OCI-LY7 (cell line): ENCODE measurements around the gene ADM2. TPM values are rescaled to one million over a fixed set of nuclear protein-coding genes. Genes with fewer than 3 reads are reported as not detected.
A peak's percentile ranks its signal among the peaks of the same experiment; 100 is the strongest.

Experiments used
- BruUV-seq: library from RNA; stranded (reverse); fragments of 400-500 nt; replicated peaks from 2 replicates; lab custom pipeline; 2021; lab: Mats Ljungman, UMichigan
- CTCF ChIA-PET: fragments of 300-600 bp; sonication (Branson Sonifier 250); formaldehyde crosslinking; loops from one replicate; lab custom pipeline; 2022; ENCODE audit warnings: antibody characterized with exemption; ENCODE audit not compliant: unreplicated experiment; lab: Charles Lee
- POLR2A ChIA-PET: fragments of 300-600 bp; sonication (Branson Sonifier 250); formaldehyde crosslinking; loops from one replicate; lab custom pipeline; 2022; ENCODE audit warnings: antibody characterized with exemption; lab: Charles Lee
- DNase-seq: peaks from one replicate; pipeline ENCODE4 v3.0.0-alpha.2; 2015; ENCODE audit warnings: low spot score
- H2AFZ ChIP-seq: fragments of 200-600 bp; sonication (generic), shearing (Covaris generic); 2 replicates; pipeline ENCODE4 v1.6.1; 2014; ENCODE audit warnings: mild to moderate bottlenecking, antibody characterized with exemption, low read length, moderate library complexity
- H3K27ac ChIP-seq: fragments of 200-600 bp; sonication (generic); 2 replicates; pipeline ENCODE4 v1.5.1; 2014; ENCODE audit warnings: mixed run types, low read depth, mild to moderate bottlenecking, moderate library complexity, low read length, inconsistent platforms; ENCODE audit not compliant: poor library complexity, severe bottlenecking
- H3K36me3 ChIP-seq: fragments of 200-600 bp; sonication (generic); 2 replicates; pipeline ENCODE4 v1.6.1; 2014; ENCODE audit warnings: mild to moderate bottlenecking, antibody characterized with exemption, low read length, moderate library complexity, mixed read lengths; ENCODE audit not compliant: insufficient read depth
- H3K4me1 ChIP-seq: fragments of 200-600 bp; sonication (generic); 2 replicates; pipeline ENCODE4 v1.5.1; 2014; ENCODE audit warnings: mild to moderate bottlenecking, low read length; ENCODE audit not compliant: insufficient read depth, poor library complexity, severe bottlenecking
- H3K4me2 ChIP-seq: fragments of 200-600 bp; sonication (generic); 2 replicates; pipeline ENCODE4 v1.6.1; 2014; ENCODE audit warnings: mild to moderate bottlenecking, low read length
- H3K4me3 ChIP-seq: fragments of 200-600 bp; sonication (generic); 2 replicates; pipeline ENCODE4 v1.5.1; 2014; ENCODE audit warnings: mild to moderate bottlenecking, low read depth, low read length; ENCODE audit not compliant: poor library complexity, severe bottlenecking
- H3K79me2 ChIP-seq: fragments of 200-600 bp; sonication (generic); 2 replicates; pipeline ENCODE4 v1.6.1; 2016; ENCODE audit warnings: low read depth, mild to moderate bottlenecking, low read length, moderate library complexity, mixed read lengths; ENCODE audit not compliant: insufficient read depth
- H3K9me2 ChIP-seq: fragments of 200-600 bp; sonication (generic); 2 replicates; pipeline ENCODE4 v1.6.1; 2016; ENCODE audit warnings: mild to moderate bottlenecking, low read length, mixed read lengths; ENCODE audit not compliant: insufficient read depth
- H3K9me3 ChIP-seq: fragments of 200-600 bp; sonication (generic); 2 replicates; pipeline ENCODE4 v1.6.1; 2014; ENCODE audit warnings: mild to moderate bottlenecking, mixed run types, low read length, mixed read lengths
- H4K20me1 ChIP-seq: fragments of 200-600 bp; sonication (generic); 2 replicates; pipeline ENCODE4 v1.6.1; 2014; ENCODE audit warnings: mild to moderate bottlenecking, antibody characterized with exemption, low read length, moderate library complexity, mixed read lengths; ENCODE audit not compliant: insufficient read depth
- EZH2phosphoT487 ChIP-seq: fragments of 200-600 bp; sonication (generic); IDR thresholded peaks from 2 replicates; pipeline ENCODE4 v1.6.1; 2018; ENCODE audit warnings: low read depth, borderline replicate concordance, mild to moderate bottlenecking, mixed run types, antibody characterized with exemption, low read length, moderate library complexity, mixed read lengths
- intact Hi-C: fragments of 100-400 bp; cut with micrococcal nuclease; formaldehyde crosslinking; loops from one replicate; pipeline ENCODE4 v1.10.0; 2022; ENCODE audit not compliant: unreplicated experiment
- total RNA-seq, 2 experiments: library from RNA; depleted of rRNA in 1 of 2; stranded (reverse); fragments of >200 nt in 1 of 2; shearing (Covaris generic) in 1 of 2; gene quantifications; 2 replicates each; pipeline ENCODE4 v1.2.3, GENCODE V29; 2014 to 2022
- TF ChIP-seq, protein P1 (sequence below): fragments of 200-600 bp; sonication (generic); conservative IDR thresholded peaks from 2 replicates; pipeline ENCODE4 v1.5.1; 2014; ENCODE audit warnings: mild to moderate bottlenecking, antibody characterized with exemption, low read length, moderate library complexity, mixed read lengths

ADM2 gene
- total RNA-seq, 2 experiments from 2014 or later = 4.3 to 7.9 TPM

- no peaks in the 10 kb centered on the region for H3K9me2 ChIP-seq
- no peak overlapping the region for H2AFZ ChIP-seq
- H3K27ac ChIP-seq = no peak overlapping the region
- H4K20me1 ChIP-seq = no peaks in the 10 kb centered on the region
- no peaks in the 10 kb centered on the region for H3K9me3 ChIP-seq
- H3K4me1 ChIP-seq = peaks cover 22% of the 10 kb centered on the region
- CTCF ChIA-PET = no interaction called here
- no peaks in the 10 kb centered on the region for H3K79me2 ChIP-seq
- H3K4me2 ChIP-seq = no peak overlapping the region
- TF ChIP-seq EZH2phosphoT487 = no peak
- TF ChIP-seq, protein P1, sequence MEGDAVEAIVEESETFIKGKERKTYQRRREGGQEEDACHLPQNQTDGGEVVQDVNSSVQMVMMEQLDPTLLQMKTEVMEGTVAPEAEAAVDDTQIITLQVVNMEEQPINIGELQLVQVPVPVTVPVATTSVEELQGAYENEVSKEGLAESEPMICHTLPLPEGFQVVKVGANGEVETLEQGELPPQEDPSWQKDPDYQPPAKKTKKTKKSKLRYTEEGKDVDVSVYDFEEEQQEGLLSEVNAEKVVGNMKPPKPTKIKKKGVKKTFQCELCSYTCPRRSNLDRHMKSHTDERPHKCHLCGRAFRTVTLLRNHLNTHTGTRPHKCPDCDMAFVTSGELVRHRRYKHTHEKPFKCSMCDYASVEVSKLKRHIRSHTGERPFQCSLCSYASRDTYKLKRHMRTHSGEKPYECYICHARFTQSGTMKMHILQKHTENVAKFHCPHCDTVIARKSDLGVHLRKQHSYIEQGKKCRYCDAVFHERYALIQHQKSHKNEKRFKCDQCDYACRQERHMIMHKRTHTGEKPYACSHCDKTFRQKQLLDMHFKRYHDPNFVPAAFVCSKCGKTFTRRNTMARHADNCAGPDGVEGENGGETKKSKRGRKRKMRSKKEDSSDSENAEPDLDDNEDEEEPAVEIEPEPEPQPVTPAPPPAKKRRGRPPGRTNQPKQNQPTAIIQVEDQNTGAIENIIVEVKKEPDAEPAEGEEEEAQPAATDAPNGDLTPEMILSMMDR = no peak
- intact Hi-C loops = no loop called here
- no peak overlapping the region for H3K4me3 ChIP-seq
- no peak for DNase-seq
- POLR2A ChIA-PET = no interaction called here
- H3K36me3 ChIP-seq = peaks cover 76% of the 10 kb centered on the region
- no TSS peak for BruUV-seq
Observed at GRCh38 chr22:50441428-50441993, 39.8 kb upstream of the ADM2 start.

DNA sequence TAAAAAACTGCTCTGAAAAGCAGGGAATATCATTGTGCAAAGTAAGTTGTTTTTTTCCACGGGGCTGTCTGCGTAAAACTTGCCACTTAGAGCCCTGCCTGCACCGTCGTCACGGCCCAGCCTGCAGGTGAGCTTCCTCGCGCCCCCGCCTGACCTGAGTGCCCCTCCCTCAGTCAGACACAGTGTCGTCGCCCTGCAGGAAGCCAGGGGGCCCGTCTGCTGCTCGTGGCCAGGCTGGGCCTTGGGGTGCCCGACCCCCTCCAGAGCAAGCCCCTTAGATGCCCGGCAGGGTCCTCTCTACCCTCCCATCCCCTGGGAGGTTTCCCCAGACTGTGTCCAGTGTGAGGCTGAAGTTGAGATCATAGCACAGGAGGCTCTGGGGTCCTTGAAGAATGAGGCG, 38.1 kb upstream of the ADM2 start:
- no peak overlapping the region for H3K4me2 ChIP-seq
- H3K27ac ChIP-seq = no peak overlapping the region
- TF ChIP-seq, protein P1 = no peak
- TF ChIP-seq EZH2phosphoT487 = no peak
- no peaks in the 10 kb centered on the region for H3K9me3 ChIP-seq
- TSS peak; percentile 74 for BruUV-seq
- no peaks in the 10 kb centered on the region for H3K9me2 ChIP-seq
- CTCF ChIA-PET = no interaction called here
- no peaks in the 10 kb centered on the region for H4K20me1 ChIP-seq
- peaks cover 85% of the 10 kb centered on the region for H3K36me3 ChIP-seq
- no peak overlapping the region for H3K4me3 ChIP-seq
- POLR2A ChIA-PET = no interaction called here
- intact Hi-C loops = no loop called here
- DNase-seq = no peak
- H2AFZ ChIP-seq = no peak overlapping the region
- H3K4me1 ChIP-seq = peaks cover 23% of the 10 kb centered on the region
- no peaks in the 10 kb centered on the region for H3K79me2 ChIP-seq

DNA sequence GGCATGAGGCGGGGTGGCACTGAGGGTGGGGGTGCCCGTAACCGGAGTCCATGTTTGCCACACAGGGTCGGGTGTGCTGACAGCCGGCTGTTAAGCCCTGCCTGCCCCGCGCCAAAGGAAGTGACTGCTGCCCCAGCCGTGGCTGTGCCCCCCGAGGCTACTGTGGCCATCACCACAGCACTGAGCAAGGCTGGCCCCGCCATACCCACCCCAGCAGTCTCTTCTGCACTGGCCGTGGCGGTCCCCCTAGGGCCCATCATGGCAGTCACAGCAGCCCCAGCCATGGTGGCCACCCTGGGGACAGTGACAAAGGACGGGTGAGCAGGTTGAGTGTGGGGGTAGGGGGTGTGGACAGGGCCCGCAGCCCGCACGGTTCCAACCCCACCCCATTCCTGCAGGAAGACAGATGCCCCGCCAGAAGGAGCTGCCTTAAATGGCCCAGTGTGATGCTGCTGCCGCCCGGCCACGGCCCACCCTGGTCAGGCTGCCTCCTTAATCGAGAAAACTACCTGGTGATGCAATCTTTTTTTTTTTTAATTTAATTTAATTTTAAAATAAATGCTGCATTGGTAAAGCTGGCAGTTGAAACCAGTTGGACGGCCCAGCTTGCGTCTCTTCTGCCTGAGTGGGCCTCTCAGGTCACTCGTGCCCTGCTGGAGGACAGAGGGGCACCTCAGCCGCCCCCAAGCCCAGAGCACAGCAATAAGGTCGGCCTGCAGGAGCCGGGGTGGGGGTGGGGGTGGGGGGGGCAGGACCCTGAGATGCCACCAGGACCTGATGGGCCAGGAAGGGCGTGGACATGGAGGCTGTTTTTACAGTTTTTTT, 37.3 kb upstream of the ADM2 start:
- Histone ChIP-seq H3K4me2 (no peak overlapping the region), H3K4me3 (no peak overlapping the region), H3K36me3 (peaks cover 89% of the 10 kb centered on the region), H2AFZ (no peak overlapping the region), H3K79me2 (no peaks in the 10 kb centered on the region), H3K4me1 (peaks cover 27% of the 10 kb centered on the region), H4K20me1 (no peaks in the 10 kb centered on the region), H3K9me3 (no peaks in the 10 kb centered on the region), H3K9me2 (no peaks in the 10 kb centered on the region), H3K27ac (peak overlapping the region; percentile 72)
- BruUV-seq = no TSS peak
- no peak for DNase-seq
- intact Hi-C loops = no loop called here
- ChIA-PET POLR2A (interaction anchor here (0.5 to 0.7 kb wide), 2 partner anchors 8 to 71 kb away, joined by 3 read pairs; no protein-coding TSS in a partner anchor), CTCF (no interaction called here)
- TF ChIP-seq EZH2phosphoT487 = no peak
- TF ChIP-seq, protein P1 = no peak
